Gastrocnemius medialis (tissue), 4 donors: Measurements from ENCODE around the gene RAP1B. TPM values are rescaled to one million over a fixed set of nuclear protein-coding genes. Genes with fewer than 3 reads are reported as not detected.

Experiments used
- ATAC-seq, 2 donors: fragments of 150-250 bp; one replicate each; pipeline ENCODE4 v1.9.1; 2016
- DNase-seq, 2 donors: peaks; one replicate each; pipeline ENCODE4 v3.0.0-alpha.2; 2019
- H3K27ac ChIP-seq, 4 donors: fragments of 200-600 bp; sonication (generic); 1 replicate in 1 of 4; 2 replicates in 3 of 4; pipeline ENCODE4 v1.5.1; 2016 to 2018; ENCODE audit warnings: mild to moderate bottlenecking in 2 of 4, moderate library complexity in 1 of 4
- H3K27me3 ChIP-seq, 3 donors: fragments of 200-600 bp; sonication (generic) in 2 of 3; 1 replicate in 1 of 3; 2 replicates in 2 of 3; pipeline versions ENCODE4 v1.5.1 to v1.6.0; 2016 to 2019; ENCODE audit warnings: mild to moderate bottlenecking in 1 of 3, moderate library complexity in 1 of 3
- H3K36me3 ChIP-seq, 2 donors: fragments of 200-600 bp; sonication (generic) in 1 of 2; one replicate each; pipeline ENCODE4 v1.5.1; 2017 to 2018
- H3K4me1 ChIP-seq, 2 donors: fragments of 200-600 bp; sonication (generic) in 1 of 2; one replicate each; pipeline ENCODE4 v1.5.1; 2016 to 2017; ENCODE audit warnings: mild to moderate bottlenecking in 2 of 2
- H3K4me3 ChIP-seq, 4 donors: fragments of 200-600 bp; sonication (generic) in 3 of 4; 1 replicate in 1 of 4; 2 replicates in 3 of 4; pipeline ENCODE4 v1.5.1; 2016 to 2019; ENCODE audit warnings: mild to moderate bottlenecking in 2 of 4
- H3K9me3 ChIP-seq, 3 donors: fragments of 200-600 bp; sonication (generic) in 2 of 3; 1 replicate in 1 of 3; 2 replicates in 2 of 3; pipeline ENCODE4 v1.5.1; 2016 to 2019
- POLR2A ChIP-seq, 2 donors: fragments of 450-650 bp; IDR thresholded peaks; one replicate each; pipeline ENCODE4 v1.6.1; 2017; ENCODE audit warnings: antibody characterized with exemption in 2 of 2, mild to moderate bottlenecking in 2 of 2, moderate library complexity in 2 of 2
- in situ Hi-C, 4 donors: fragments of 200-750 bp; cut with MboI; loops; one replicate each; pipeline versions ENCODE4 v1.15.0 to v1.8.0; 2017; ENCODE audit warnings: low sequenced_read_pairs in 4 of 4
- intact Hi-C: fragments of 100-400 bp; cut with DNase I; formaldehyde crosslinking; loops from one replicate; pipeline ENCODE4 v1.15.1; 2023; ENCODE audit warnings: low total_unique reads
- total RNA-seq, 4 donors: library from RNA; depleted of rRNA; stranded (reverse); fragments of >200 nt; gene quantifications; one replicate each; pipeline versions ENCODE4 v1.1.0 to v1.2.3, GENCODE V29; 2016
- TF ChIP-seq, protein P1 (sequence below), 5 experiments: fragments of 450-650 bp in 3 of 5; fragments of 200-600 bp in 2 of 5; sonication (generic) in 2 of 5; IDR thresholded peaks in 4 of 5; conservative IDR thresholded peaks in 1 of 5; 1 replicate in 4 of 5; 2 replicates in 1 of 5; pipeline ENCODE4 v1.5.1; 2016 to 2019; ENCODE audit warnings: antibody characterized with exemption in 5 of 5, mild to moderate bottlenecking in 3 of 5, moderate library complexity in 3 of 5

RAP1B gene
- total RNA-seq, 4 donors from 2014 or later: 58.4 to 93.8 (median 71.9) TPM

GRCh38 chr12:68647507-68647906 lies 36.8 kb downstream of the RAP1B start:
- intact Hi-C loops (no loop called here), in situ Hi-C loops (no loop called here)
- Histone ChIP-seq H3K4me3 (no peak overlapping the region), H3K36me3 (peaks cover 0 to 30% of the 10 kb centered on the region in 2 donors), H3K27ac (no peak overlapping the region), H3K9me3 (no peaks in the 10 kb centered on the region), H3K4me1 (peaks cover 0 to 4% of the 10 kb centered on the region in 2 donors), H3K27me3 (no peaks in the 10 kb centered on the region)
- no peak for ATAC-seq
- TF ChIP-seq, protein P1, sequence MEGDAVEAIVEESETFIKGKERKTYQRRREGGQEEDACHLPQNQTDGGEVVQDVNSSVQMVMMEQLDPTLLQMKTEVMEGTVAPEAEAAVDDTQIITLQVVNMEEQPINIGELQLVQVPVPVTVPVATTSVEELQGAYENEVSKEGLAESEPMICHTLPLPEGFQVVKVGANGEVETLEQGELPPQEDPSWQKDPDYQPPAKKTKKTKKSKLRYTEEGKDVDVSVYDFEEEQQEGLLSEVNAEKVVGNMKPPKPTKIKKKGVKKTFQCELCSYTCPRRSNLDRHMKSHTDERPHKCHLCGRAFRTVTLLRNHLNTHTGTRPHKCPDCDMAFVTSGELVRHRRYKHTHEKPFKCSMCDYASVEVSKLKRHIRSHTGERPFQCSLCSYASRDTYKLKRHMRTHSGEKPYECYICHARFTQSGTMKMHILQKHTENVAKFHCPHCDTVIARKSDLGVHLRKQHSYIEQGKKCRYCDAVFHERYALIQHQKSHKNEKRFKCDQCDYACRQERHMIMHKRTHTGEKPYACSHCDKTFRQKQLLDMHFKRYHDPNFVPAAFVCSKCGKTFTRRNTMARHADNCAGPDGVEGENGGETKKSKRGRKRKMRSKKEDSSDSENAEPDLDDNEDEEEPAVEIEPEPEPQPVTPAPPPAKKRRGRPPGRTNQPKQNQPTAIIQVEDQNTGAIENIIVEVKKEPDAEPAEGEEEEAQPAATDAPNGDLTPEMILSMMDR (IDR thresholded peaks at IDR 0.05 in 4 of 5, conservative IDR thresholded peaks at IDR 0.05 in 1 of 5): no peak
- no peak for TF ChIP-seq POLR2A (IDR thresholded peaks at IDR 0.05)
- DNase-seq: no peak

- no peaks in the 10 kb centered on the region for H3K27me3 ChIP-seq
- H3K36me3 ChIP-seq: peaks cover 0 to 37% of the 10 kb centered on the region in 2 donors
- peaks cover 0 to 4% of the 10 kb centered on the region in 2 donors for H3K4me1 ChIP-seq
- no peak overlapping the region for H3K4me3 ChIP-seq
- H3K27ac ChIP-seq: no peak overlapping the region
- intact Hi-C loops (no loop called here), in situ Hi-C loops (no loop called here)
- no peaks in the 10 kb centered on the region for H3K9me3 ChIP-seq
- TF ChIP-seq, protein P1 (IDR thresholded peaks at IDR 0.05 in 4 of 5, conservative IDR thresholded peaks at IDR 0.05 in 1 of 5): no peak
- no peak for TF ChIP-seq POLR2A (IDR thresholded peaks at IDR 0.05)
- no peak for ATAC-seq
- DNase-seq: no peak
Observed at GRCh38 chr12:68648179-68648578, 37.5 kb downstream of the RAP1B start.

DNA sequence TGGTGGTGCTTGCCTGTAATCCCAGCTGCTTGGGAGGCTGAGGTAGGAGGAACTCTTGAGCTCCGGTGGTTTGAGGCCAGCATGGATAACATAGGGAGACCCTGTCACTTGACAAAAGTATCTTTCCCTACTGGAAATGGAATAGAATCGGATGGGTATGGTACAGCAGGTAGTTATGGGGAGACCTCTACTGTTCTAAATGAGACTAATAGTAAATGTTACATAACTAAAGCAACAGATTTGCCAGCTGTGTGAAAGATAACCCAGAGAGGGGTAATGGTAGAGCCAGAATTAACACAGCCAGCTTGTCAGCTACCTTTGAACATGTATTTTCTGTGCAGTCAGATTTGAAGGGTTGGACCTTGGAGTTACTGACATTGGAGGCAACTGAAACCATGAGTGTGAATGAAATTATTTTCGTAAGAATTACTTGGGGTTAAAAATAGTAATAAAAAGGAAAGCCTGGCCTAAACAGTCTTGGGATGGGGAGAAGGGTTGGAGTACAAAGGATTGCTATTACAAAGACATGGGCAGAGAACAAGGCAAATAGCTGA lies 54.4 kb downstream of the RAP1B start:
- TF ChIP-seq POLR2A (IDR thresholded peaks at IDR 0.05): no peak
- TF ChIP-seq, protein P1 (IDR thresholded peaks at IDR 0.05 in 4 of 5, conservative IDR thresholded peaks at IDR 0.05 in 1 of 5): no peak
- Histone ChIP-seq H3K36me3 (peaks cover 0 to 13% of the 10 kb centered on the region in 2 donors), H3K27ac (no peak overlapping the region), H3K9me3 (no peaks in the 10 kb centered on the region), H3K4me1 (peaks cover 0 to 8% of the 10 kb centered on the region in 2 donors), H3K4me3 (no peak overlapping the region), H3K27me3 (no peaks in the 10 kb centered on the region)
- DNase-seq (no peak), ATAC-seq (peak in 1 of 2 donors; percentile 64)
- intact Hi-C loops (no loop called here), in situ Hi-C loops (loop anchor here in 1 of 4 donors (25.0 kb wide), 2 partner anchors 103 to 453 kb away; no protein-coding TSS in a partner anchor)

GRCh38 chr12:68667291-68667690 lies 56.6 kb downstream of the RAP1B start:
- no peaks in the 10 kb centered on the region for H3K9me3 ChIP-seq
- no peaks in the 10 kb centered on the region for H3K36me3 ChIP-seq
- in situ Hi-C loops (loop anchor here in 1 of 4 donors (25.0 kb wide), 2 partner anchors 105 to 455 kb away; no protein-coding TSS in a partner anchor), intact Hi-C loops (no loop called here)
- TF ChIP-seq, protein P1 (IDR thresholded peaks at IDR 0.05 in 4 of 5, conservative IDR thresholded peaks at IDR 0.05 in 1 of 5): no peak
- TF ChIP-seq POLR2A (IDR thresholded peaks at IDR 0.05): no peak
- ATAC-seq: no peak
- H3K27me3 ChIP-seq: no peaks in the 10 kb centered on the region
- DNase-seq: no peak
- H3K4me3 ChIP-seq: no peak overlapping the region
- H3K27ac ChIP-seq: no peak overlapping the region
- H3K4me1 ChIP-seq: peaks cover 0 to 8% of the 10 kb centered on the region in 2 donors
